ENCODE results near the gene ENTPD3.

The ENTPD3 gene

GRCh38 chr3:40387001-40387894 is at the start of gene ENTPD3:
Gene ENTPD3, plus strand, starts transcription at chr3:40387184. Its CDS starts 874 bp downstream, at chr3:40388058.
- peak; percentile 43 for DNase-seq

GRCh38 chr3:40339871-40340270 is 47.1 kb upstream of the ENTPD3 start:
- no peak for DNase-seq

- DNase-seq = no peak
Measured at GRCh38 chr3:40340541-40341170, 46.3 kb upstream of the ENTPD3 start.

GRCh38 chr3:40341671-40342070 is 45.3 kb upstream of the ENTPD3 start:
- DNase-seq = no peak

- no peak for DNase-seq
Measured at GRCh38 chr3:40350529-40350928, 36.5 kb upstream of the ENTPD3 start.

GRCh38 chr3:40355410-40355809 is 31.6 kb upstream of the ENTPD3 start:
- DNase-seq = no peak

GRCh38 chr3:40358454-40358853 is 28.5 kb upstream of the ENTPD3 start:
- DNase-seq = no peak

GRCh38 chr3:40363674-40364073 is 23.3 kb upstream of the ENTPD3 start:
- no peak for DNase-seq

GRCh38 chr3:40366203-40367162 is 20.5 kb upstream of the ENTPD3 start:
- no peak for DNase-seq

GRCh38 chr3:40369716-40370115 is 17.3 kb upstream of the ENTPD3 start:
- no peak for DNase-seq

- no peak for DNase-seq
Measured at GRCh38 chr3:40377822-40378221, 9.2 kb upstream of the ENTPD3 start.

GRCh38 chr3:40379674-40380306 is 7.2 kb upstream of the ENTPD3 start:
- no peak for DNase-seq

- DNase-seq = no peak
Measured at GRCh38 chr3:40381904-40382616, 4.9 kb upstream of the ENTPD3 start.

- DNase-seq = no peak
Measured at GRCh38 chr3:40382617-40382979, 4.4 kb upstream of the ENTPD3 start.

- no peak for DNase-seq
Measured at GRCh38 chr3:40386213-40386612, 771 bp upstream of the ENTPD3 start.

GRCh38 chr3:40387895-40388254 is 891 bp downstream of the ENTPD3 start:
- DNase-seq = no peak

GRCh38 chr3:40396406-40396805 is 9.4 kb downstream of the ENTPD3 start:
- no peak for DNase-seq

- no peak for DNase-seq
Measured at GRCh38 chr3:40397129-40397528, 10.1 kb downstream of the ENTPD3 start.

- no peak for DNase-seq
Measured at GRCh38 chr3:40397912-40398311, 10.9 kb downstream of the ENTPD3 start.

GRCh38 chr3:40398346-40398745 is 11.4 kb downstream of the ENTPD3 start:
- no peak for DNase-seq

GRCh38 chr3:40404591-40405198 is 17.7 kb downstream of the ENTPD3 start:
- DNase-seq = no peak

GRCh38 chr3:40407007-40407406 is 20.0 kb downstream of the ENTPD3 start:
- DNase-seq = no peak
